BLaER1 treated with 17β-estradiol and CSF1 and Interleukin-3, amounts not matched to agents 10 nM and 100 nM (cell line): Measurements from ENCODE around the gene TRIML2.

ENCODE experiments used
- H3K27ac ChIP-seq, 11 experiments: shearing (Covaris generic); formaldehyde crosslinking; 2 replicates each; pipeline ENCODE4 v1.8.1; 2022
- H3K27me3 ChIP-seq, 11 experiments: shearing (Covaris generic); formaldehyde crosslinking; 2 replicates each; pipeline ENCODE4 v1.8.1; 2022
- H3K36me3 ChIP-seq, 11 experiments: shearing (Covaris generic); formaldehyde crosslinking; 2 replicates each; pipeline ENCODE4 v1.8.1; 2022
- H3K4me1 ChIP-seq, 10 experiments: shearing (Covaris generic); formaldehyde crosslinking; 2 replicates each; pipeline ENCODE4 v1.8.1; 2022
- H3K4me2 ChIP-seq, 11 experiments: shearing (Covaris generic); formaldehyde crosslinking; 2 replicates each; pipeline ENCODE4 v1.8.1; 2022
- H3K4me3 ChIP-seq, 10 experiments: shearing (Covaris generic); formaldehyde crosslinking; 2 replicates each; pipeline ENCODE4 v1.8.1; 2022
- H3K9ac ChIP-seq, 11 experiments: shearing (Covaris generic); formaldehyde crosslinking; 2 replicates each; pipeline ENCODE4 v1.8.1; 2022
- H3K9me3 ChIP-seq, 11 experiments: shearing (Covaris generic); formaldehyde crosslinking; replicated peaks in 1 of 11; 2 replicates each; pipeline ENCODE4 v1.8.1; 2022
- H4K20me1 ChIP-seq, 11 experiments: shearing (Covaris generic); formaldehyde crosslinking; 2 replicates each; pipeline ENCODE4 v1.8.1; 2022
- Cebpa-rat ChIP-seq, 11 experiments: shearing (Covaris generic); IDR thresholded peaks; 2 replicates each; pipeline ENCODE4 v1.8.1; 2022

The TRIML2 gene

GRCh38 chr4:188139141-188139540, 29.7 kb upstream of the TRIML2 start, which contains the start of gene TRIML1:
Gene TRIML1, plus strand, starts transcription at chr4:188139441. Its CDS starts 118 bp downstream, at chr4:188139559.
- Histone ChIP-seq H3K4me1 (peaks cover 0 to 14% (median 0%) of the 10 kb centered on the region in 10 experiments; a peak in 4 of 20 replicates), H3K27ac (no peak within 1 kb of the TSS), H3K27me3 (no peaks in the 10 kb centered on the region), H3K4me2 (no peak within 1 kb of the TSS), H3K9me3 (peaks cover 0 to 8% (median 0%) of the 10 kb centered on the region in 11 experiments; a peak in 3 of 22 replicates), H3K9ac (no peak within 1 kb of the TSS), H4K20me1 (no peaks in the 10 kb centered on the region), H3K4me3 (no peak within 1 kb of the TSS), H3K36me3 (no peaks in the 10 kb centered on the region)
- no peak for TF ChIP-seq Cebpa-rat (IDR thresholded peaks at IDR 0.05)

- Histone ChIP-seq H3K4me1 (peaks cover 0 to 14% (median 0%) of the 10 kb centered on the region in 10 experiments; a peak in 4 of 20 replicates), H3K4me2 (no peak overlapping the region), H3K9ac (no peak overlapping the region), H3K4me3 (no peak overlapping the region), H3K36me3 (no peaks in the 10 kb centered on the region), H3K27me3 (no peaks in the 10 kb centered on the region), H3K27ac (no peak overlapping the region), H4K20me1 (no peaks in the 10 kb centered on the region), H3K9me3 (peaks cover 0 to 8% (median 0%) of the 10 kb centered on the region in 11 experiments; a peak in 1 of 22 replicates)
- no peak for TF ChIP-seq Cebpa-rat (IDR thresholded peaks at IDR 0.05)
Measured at GRCh38 chr4:188138227-188138626, 28.8 kb upstream of the TRIML2 start.

- no peak for TF ChIP-seq Cebpa-rat (IDR thresholded peaks at IDR 0.05)
- peaks cover 0 to 32% (median 0%) of the 10 kb centered on the region in 10 experiments; a peak in 6 of 20 replicates for H3K4me1 ChIP-seq
- no peaks in the 10 kb centered on the region for H3K36me3 ChIP-seq
- no peaks in the 10 kb centered on the region for H3K27me3 ChIP-seq
- no peaks in the 10 kb centered on the region for H4K20me1 ChIP-seq
- H3K27ac ChIP-seq, result no peak overlapping the region
- H3K9me3 ChIP-seq, result no peaks in the 10 kb centered on the region
- no peak overlapping the region for H3K4me2 ChIP-seq
- no peak overlapping the region for H3K9ac ChIP-seq
- H3K4me3 ChIP-seq, result no peak overlapping the region
Measured at GRCh38 chr4:188132232-188132631, 22.8 kb upstream of the TRIML2 start.

GRCh38 chr4:188130355-188130754, 21.0 kb upstream of the TRIML2 start:
- no peak for TF ChIP-seq Cebpa-rat (IDR thresholded peaks at IDR 0.05)
- Histone ChIP-seq H3K9ac (no peak overlapping the region), H3K4me1 (peaks cover 0 to 39% (median 0%) of the 10 kb centered on the region in 10 experiments; a peak in 6 of 20 replicates), H3K27me3 (no peaks in the 10 kb centered on the region), H3K27ac (no peak overlapping the region), H3K9me3 (no peaks in the 10 kb centered on the region), H3K36me3 (no peaks in the 10 kb centered on the region), H3K4me2 (no peak overlapping the region), H4K20me1 (no peaks in the 10 kb centered on the region), H3K4me3 (no peak overlapping the region)

- H3K27ac ChIP-seq, result peak overlapping the region in 3 of 11 experiments; percentile 48 to 66 (median 54); a peak in 6 of 22 replicates
- no peak for TF ChIP-seq Cebpa-rat (IDR thresholded peaks at IDR 0.05)
- no peaks in the 10 kb centered on the region for H4K20me1 ChIP-seq
- H3K4me1 ChIP-seq, result peaks cover 0 to 39% (median 0%) of the 10 kb centered on the region in 10 experiments; a peak in 6 of 20 replicates
- H3K4me2 ChIP-seq, result peak overlapping the region in 3 of 11 experiments; percentile 31 to 79 (median 64); a peak in 6 of 22 replicates
- H3K36me3 ChIP-seq, result no peaks in the 10 kb centered on the region
- H3K9ac ChIP-seq, result peak overlapping the region in 2 of 11 experiments; percentile 10 to 13; a peak in 2 of 22 replicates
- H3K4me3 ChIP-seq, result no peak overlapping the region
- H3K27me3 ChIP-seq, result no peaks in the 10 kb centered on the region
- H3K9me3 ChIP-seq, result no peaks in the 10 kb centered on the region
Measured at GRCh38 chr4:188127214-188127874, 17.9 kb upstream of the TRIML2 start.

- Histone ChIP-seq H3K9ac (no peak overlapping the region), H3K4me1 (peaks cover 0 to 2% (median 0%) of the 10 kb centered on the region in 10 experiments; a peak in 1 of 20 replicates), H3K27ac (no peak overlapping the region), H3K9me3 (no peaks in the 10 kb centered on the region; a peak in 1 of 22 replicates), H3K27me3 (no peaks in the 10 kb centered on the region), H4K20me1 (no peaks in the 10 kb centered on the region), H3K4me2 (no peak overlapping the region), H3K36me3 (no peaks in the 10 kb centered on the region), H3K4me3 (no peak overlapping the region)
- no peak for TF ChIP-seq Cebpa-rat (IDR thresholded peaks at IDR 0.05)
Measured at GRCh38 chr4:188121530-188121929, 12.1 kb upstream of the TRIML2 start.

- H3K36me3 ChIP-seq, result no peaks in the 10 kb centered on the region
- no peaks in the 10 kb centered on the region for H3K27me3 ChIP-seq
- no peaks in the 10 kb centered on the region for H3K4me1 ChIP-seq
- TF ChIP-seq Cebpa-rat (IDR thresholded peaks at IDR 0.05), result no peak
- no peaks in the 10 kb centered on the region for H4K20me1 ChIP-seq
- no peak overlapping the region for H3K4me3 ChIP-seq
- no peaks in the 10 kb centered on the region; a peak in 1 of 22 replicates for H3K9me3 ChIP-seq
- H3K4me2 ChIP-seq, result no peak overlapping the region
- H3K9ac ChIP-seq, result no peak overlapping the region
- H3K27ac ChIP-seq, result no peak overlapping the region
Measured at GRCh38 chr4:188117631-188118324, 8.4 kb upstream of the TRIML2 start.

GRCh38 chr4:188113156-188113555, 3.8 kb upstream of the TRIML2 start:
- Histone ChIP-seq H3K36me3 (no peaks in the 10 kb centered on the region), H3K4me3 (no peak overlapping the region), H3K4me2 (no peak overlapping the region), H4K20me1 (no peaks in the 10 kb centered on the region), H3K9me3 (no peaks in the 10 kb centered on the region; a peak in 1 of 22 replicates), H3K9ac (no peak overlapping the region), H3K27ac (no peak overlapping the region), H3K4me1 (no peaks in the 10 kb centered on the region), H3K27me3 (no peaks in the 10 kb centered on the region)
- no peak for TF ChIP-seq Cebpa-rat (IDR thresholded peaks at IDR 0.05)

GRCh38 chr4:188111955-188112354, 2.6 kb upstream of the TRIML2 start:
- H3K36me3 ChIP-seq, result no peaks in the 10 kb centered on the region
- H3K4me3 ChIP-seq, result no peak overlapping the region
- H4K20me1 ChIP-seq, result no peaks in the 10 kb centered on the region
- H3K9ac ChIP-seq, result no peak overlapping the region
- H3K4me2 ChIP-seq, result no peak overlapping the region
- no peaks in the 10 kb centered on the region for H3K27me3 ChIP-seq
- no peak overlapping the region for H3K27ac ChIP-seq
- no peak for TF ChIP-seq Cebpa-rat (IDR thresholded peaks at IDR 0.05)
- H3K4me1 ChIP-seq, result no peaks in the 10 kb centered on the region
- peaks cover 0 to 4% (median 1%) of the 10 kb centered on the region in 11 experiments; a peak in 9 of 22 replicates for H3K9me3 ChIP-seq
